Measurements from ENCODE around the gene STAT5B. TPM values are rescaled to one million over a fixed set of nuclear protein-coding genes. Genes with fewer than 3 reads are reported as not detected.

STAT5B gene
- polyA plus RNA-seq, 1 donor (not counting 4 experiments of a cell fraction or from before 2014, with no cell fraction given), result 16.1 TPM

GRCh38 chr17:42233994-42234393, 42.2 kb downstream of the STAT5B start:
- H3K4me2 ChIP-seq (ENCODE audit: control insufficient read depth, extremely low read depth, insufficient read depth, low read depth, low read length), result no peak overlapping the region
- H3K9ac ChIP-seq (ENCODE audit: control insufficient read depth, extremely low read depth, insufficient read depth, low read length), result no peak overlapping the region
- no peak for TF ChIP-seq EZH2 (IDR thresholded peaks at IDR 0.05; ENCODE audit: low read length)
- H3K9me3 ChIP-seq (ENCODE audit: control insufficient read depth, low read depth, low read length), result no peaks in the 10 kb centered on the region
- H4K20me1 ChIP-seq (ENCODE audit: control insufficient read depth, extremely low read depth, insufficient read depth, low read length), result no peaks in the 10 kb centered on the region
- dilution Hi-C loops (cut with MboI; ENCODE audit: extremely low pct_ligation_motif_present, low sequenced_read_pairs), result no loop called here
- no peaks in the 10 kb centered on the region for H3K27me3 ChIP-seq (ENCODE audit: control insufficient read depth, extremely low read depth, insufficient read depth, low read length)
- no peaks in the 10 kb centered on the region for H3K79me2 ChIP-seq (ENCODE audit: control insufficient read depth, insufficient read depth, low read length)
- no peak for FAIRE-seq
- H3K9me1 ChIP-seq (ENCODE audit: control insufficient read depth, extremely low read depth, insufficient read depth, low read length), result no peaks in the 10 kb centered on the region
- no peak overlapping the region for H3K27ac ChIP-seq (ENCODE audit: control insufficient read depth, insufficient read depth, low read length)
- no peak overlapping the region for H3K4me3 ChIP-seq (ENCODE audit: control insufficient read depth in 2 of 3, extremely low read depth in 1 of 3, insufficient read depth in 2 of 3, low read depth in 1 of 3, low read length in 3 of 3)
- H2AFZ ChIP-seq (ENCODE audit: control insufficient read depth, low read length), result no peak overlapping the region
- H3K4me1 ChIP-seq (ENCODE audit: control insufficient read depth, extremely low read depth, insufficient read depth, low read length), result no peaks in the 10 kb centered on the region
- H3K36me3 ChIP-seq (ENCODE audit: control insufficient read depth in 2 of 2, extremely low read depth in 1 of 2, insufficient read depth in 2 of 2, low read length in 2 of 2), result no peaks in the 10 kb centered on the region
- no peak for DNase-seq (ENCODE audit: low read depth, low spot score)

GRCh38 chr17:42233156-42233555, 43.0 kb downstream of the STAT5B start:
- TF ChIP-seq EZH2 (IDR thresholded peaks at IDR 0.05; ENCODE audit: low read length) (no peak), CTCF (optimal IDR thresholded peaks at IDR 0.05 in 1 of 3, IDR thresholded peaks at IDR 0.05 in 1 of 3, conservative IDR thresholded peaks at IDR 0.05 in 1 of 3; ENCODE audit: extremely low read depth in 1 of 3, insufficient read depth in 2 of 3, low read length in 3 of 3) (no peak)
- H3K4me3 ChIP-seq (ENCODE audit: control insufficient read depth in 2 of 3, extremely low read depth in 1 of 3, insufficient read depth in 2 of 3, low read depth in 1 of 3, low read length in 3 of 3), result no peak overlapping the region
- H3K9me1 ChIP-seq (ENCODE audit: control insufficient read depth, extremely low read depth, insufficient read depth, low read length), result no peaks in the 10 kb centered on the region
- no peak overlapping the region for H3K4me2 ChIP-seq (ENCODE audit: control insufficient read depth, extremely low read depth, insufficient read depth, low read depth, low read length)
- no peak overlapping the region for H3K9ac ChIP-seq (ENCODE audit: control insufficient read depth, extremely low read depth, insufficient read depth, low read length)
- no peak for DNase-seq (ENCODE audit: low read depth, low spot score)
- no peaks in the 10 kb centered on the region for H3K4me1 ChIP-seq (ENCODE audit: control insufficient read depth, extremely low read depth, insufficient read depth, low read length)
- H2AFZ ChIP-seq (ENCODE audit: control insufficient read depth, low read length), result no peak overlapping the region
- no peaks in the 10 kb centered on the region for H4K20me1 ChIP-seq (ENCODE audit: control insufficient read depth, extremely low read depth, insufficient read depth, low read length)
- no peaks in the 10 kb centered on the region for H3K27me3 ChIP-seq (ENCODE audit: control insufficient read depth, extremely low read depth, insufficient read depth, low read length)
- no peaks in the 10 kb centered on the region for H3K79me2 ChIP-seq (ENCODE audit: control insufficient read depth, insufficient read depth, low read length)
- FAIRE-seq, result no peak
- dilution Hi-C loops (cut with MboI; ENCODE audit: extremely low pct_ligation_motif_present, low sequenced_read_pairs), result no loop called here
- no peak overlapping the region for H3K27ac ChIP-seq (ENCODE audit: control insufficient read depth, insufficient read depth, low read length)
- H3K36me3 ChIP-seq (ENCODE audit: control insufficient read depth in 2 of 2, extremely low read depth in 1 of 2, insufficient read depth in 2 of 2, low read length in 2 of 2), result no peaks in the 10 kb centered on the region
- no peaks in the 10 kb centered on the region for H3K9me3 ChIP-seq (ENCODE audit: control insufficient read depth, low read depth, low read length)

- no peak overlapping the region for H3K4me3 ChIP-seq (ENCODE audit: control insufficient read depth in 2 of 3, extremely low read depth in 1 of 3, insufficient read depth in 2 of 3, low read depth in 1 of 3, low read length in 3 of 3)
- no peaks in the 10 kb centered on the region for H3K27me3 ChIP-seq (ENCODE audit: control insufficient read depth, extremely low read depth, insufficient read depth, low read length)
- no peaks in the 10 kb centered on the region for H3K9me3 ChIP-seq (ENCODE audit: control insufficient read depth, low read depth, low read length)
- no peaks in the 10 kb centered on the region for H3K9me1 ChIP-seq (ENCODE audit: control insufficient read depth, extremely low read depth, insufficient read depth, low read length)
- FAIRE-seq, result no peak
- dilution Hi-C loops (cut with MboI; ENCODE audit: extremely low pct_ligation_motif_present, low sequenced_read_pairs), result no loop called here
- H3K4me2 ChIP-seq (ENCODE audit: control insufficient read depth, extremely low read depth, insufficient read depth, low read depth, low read length), result no peak overlapping the region
- TF ChIP-seq EZH2 (IDR thresholded peaks at IDR 0.05; ENCODE audit: low read length), result no peak
- TF ChIP-seq CTCF (optimal IDR thresholded peaks at IDR 0.05 in 1 of 3, IDR thresholded peaks at IDR 0.05 in 1 of 3, conservative IDR thresholded peaks at IDR 0.05 in 1 of 3; ENCODE audit: extremely low read depth in 1 of 3, insufficient read depth in 2 of 3, low read length in 3 of 3), result no peak
- H3K79me2 ChIP-seq (ENCODE audit: control insufficient read depth, insufficient read depth, low read length), result no peaks in the 10 kb centered on the region
- no peak overlapping the region for H3K27ac ChIP-seq (ENCODE audit: control insufficient read depth, insufficient read depth, low read length)
- no peaks in the 10 kb centered on the region for H4K20me1 ChIP-seq (ENCODE audit: control insufficient read depth, extremely low read depth, insufficient read depth, low read length)
- H2AFZ ChIP-seq (ENCODE audit: control insufficient read depth, low read length), result no peak overlapping the region
- H3K4me1 ChIP-seq (ENCODE audit: control insufficient read depth, extremely low read depth, insufficient read depth, low read length), result no peaks in the 10 kb centered on the region
- H3K9ac ChIP-seq (ENCODE audit: control insufficient read depth, extremely low read depth, insufficient read depth, low read length), result no peak overlapping the region
- H3K36me3 ChIP-seq (ENCODE audit: control insufficient read depth in 2 of 2, extremely low read depth in 1 of 2, insufficient read depth in 2 of 2, low read length in 2 of 2), result peaks cover 0 to 2% of the 10 kb centered on the region in 2 experiments
- no peak for DNase-seq (ENCODE audit: low read depth, low spot score)
These were observed 46.0 kb downstream of the STAT5B start for GRCh38 chr17:42230225-42230624.

All from keratinocyte (primary cell).